A549 treated with Mapracorat at 1 μM for 4 hours (cell line): ENCODE data around the gene OR8G1. TPM values are rescaled to one million over a fixed set of nuclear protein-coding genes. Genes with fewer than 3 reads are reported as not detected.

Experiments used
- total RNA-seq: library from RNA; stranded (reverse); fragments of 200-300 nt; extraction: Qiagen RNA extraction; gene quantifications from 5 replicates; pipeline ENCODE4 v1.2.3, GENCODE V29; 2022

OR8G1 gene
- not detected in 5 replicates for total RNA-seq

GRCh38 chr11:124240621-124241397, at the start of gene OR8G1:
Gene OR8G1, plus strand, starts transcription at chr11:124241095. Its CDS starts 8,581 bp downstream, at chr11:124249676.

GRCh38 chr11:124256076-124256475, 15.2 kb downstream of the OR8G1 start, which contains the start of gene OR8G5:
Gene OR8G5, plus strand, starts transcription at chr11:124256376. Its CDS starts 8,556 bp downstream, at chr11:124264932.

Other genes with a start within 250 kb of the OR8G1 start
- gene OR10G6, start 245.9 kb upstream of the OR8G1 start, total RNA-seq, result not detected in 5 replicates
- gene OR10G4, start 228.1 kb upstream of the OR8G1 start, total RNA-seq, result not detected in 5 replicates
- not detected in 5 replicates for gene OR10G9, start 218.1 kb upstream of the OR8G1 start, total RNA-seq
- gene OR10G8, start 214.3 kb upstream of the OR8G1 start, total RNA-seq, result not detected in 5 replicates
- gene OR10G7, start 199.8 kb upstream of the OR8G1 start, total RNA-seq, result not detected in 5 replicates
- 0.16 to 0.36 TPM (median 0.28 TPM) in 5 replicates for gene VWA5A, start 125.6 kb upstream of the OR8G1 start, total RNA-seq
- not detected in 5 replicates for gene OR10D3, start 57.8 kb upstream of the OR8G1 start, total RNA-seq
- not detected in 5 replicates for gene OR8G5, start 15.3 kb downstream of the OR8G1 start, total RNA-seq
- gene OR8D1, start 72.9 kb downstream of the OR8G1 start, total RNA-seq, result not detected in 5 replicates
- not detected in 5 replicates for gene OR8D2, start 79.1 kb downstream of the OR8G1 start, total RNA-seq
- gene OR8B2, start 143.4 kb downstream of the OR8G1 start, total RNA-seq, result not detected in 5 replicates
- not detected in 5 replicates for gene OR8B3, start 157.9 kb downstream of the OR8G1 start, total RNA-seq
- not detected in 5 replicates for gene OR8B4, start 183.8 kb downstream of the OR8G1 start, total RNA-seq
- not detected in 5 replicates for gene OR8B8, start 204.6 kb downstream of the OR8G1 start, total RNA-seq